ENCODE measurements around the gene SPRED1. TPM values are rescaled to one million over a fixed set of nuclear protein-coding genes. Genes with fewer than 3 reads are reported as not detected.

SPRED1 gene
- total RNA-seq, 1 donor from 2014 or later, result 8.7 TPM

DNA sequence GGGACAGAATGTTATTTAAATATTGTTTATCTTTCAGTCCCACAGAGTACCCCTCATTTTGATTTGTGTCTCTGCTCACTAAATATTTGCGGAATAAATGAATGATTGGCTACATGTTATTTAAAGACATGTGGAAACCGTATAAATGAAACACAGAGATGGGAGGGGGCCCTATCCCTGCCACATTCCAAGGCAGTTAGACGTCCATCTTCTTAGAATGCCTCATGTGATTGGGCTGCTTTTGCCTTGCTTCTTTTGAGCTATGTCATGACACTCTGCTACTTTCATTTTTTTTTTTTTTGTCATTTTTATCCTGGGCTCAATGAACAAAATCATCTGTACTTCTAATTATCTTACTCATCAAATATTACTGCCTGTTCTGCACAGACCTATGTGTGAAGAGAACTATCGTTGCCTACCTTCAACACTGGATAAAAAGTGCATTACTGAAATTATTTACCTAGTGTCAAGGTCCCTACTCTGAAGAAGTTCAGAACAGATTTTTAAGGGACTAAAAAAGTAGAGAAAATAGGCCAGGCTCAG lies 117.4 kb downstream of the SPRED1 start:
- no peak for DNase-seq
- Histone ChIP-seq H3K4me3 (no peak overlapping the region), H3K9me3 (replicated peaks) (no peaks in the 10 kb centered on the region), H3K27ac (replicated peaks) (no peak overlapping the region), H3K36me3 (no peaks in the 10 kb centered on the region), H3K4me1 (peaks cover 15% of the 10 kb centered on the region), H3K27me3 (ENCODE audit: low read depth) (no peaks in the 10 kb centered on the region)
- intact Hi-C loops (cut with micrococcal nuclease), result no loop called here
- TF ChIP-seq, protein P1, sequence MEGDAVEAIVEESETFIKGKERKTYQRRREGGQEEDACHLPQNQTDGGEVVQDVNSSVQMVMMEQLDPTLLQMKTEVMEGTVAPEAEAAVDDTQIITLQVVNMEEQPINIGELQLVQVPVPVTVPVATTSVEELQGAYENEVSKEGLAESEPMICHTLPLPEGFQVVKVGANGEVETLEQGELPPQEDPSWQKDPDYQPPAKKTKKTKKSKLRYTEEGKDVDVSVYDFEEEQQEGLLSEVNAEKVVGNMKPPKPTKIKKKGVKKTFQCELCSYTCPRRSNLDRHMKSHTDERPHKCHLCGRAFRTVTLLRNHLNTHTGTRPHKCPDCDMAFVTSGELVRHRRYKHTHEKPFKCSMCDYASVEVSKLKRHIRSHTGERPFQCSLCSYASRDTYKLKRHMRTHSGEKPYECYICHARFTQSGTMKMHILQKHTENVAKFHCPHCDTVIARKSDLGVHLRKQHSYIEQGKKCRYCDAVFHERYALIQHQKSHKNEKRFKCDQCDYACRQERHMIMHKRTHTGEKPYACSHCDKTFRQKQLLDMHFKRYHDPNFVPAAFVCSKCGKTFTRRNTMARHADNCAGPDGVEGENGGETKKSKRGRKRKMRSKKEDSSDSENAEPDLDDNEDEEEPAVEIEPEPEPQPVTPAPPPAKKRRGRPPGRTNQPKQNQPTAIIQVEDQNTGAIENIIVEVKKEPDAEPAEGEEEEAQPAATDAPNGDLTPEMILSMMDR (IDR thresholded peaks at IDR 0.05; ENCODE audit: borderline replicate concordance), result no peak

DNA sequence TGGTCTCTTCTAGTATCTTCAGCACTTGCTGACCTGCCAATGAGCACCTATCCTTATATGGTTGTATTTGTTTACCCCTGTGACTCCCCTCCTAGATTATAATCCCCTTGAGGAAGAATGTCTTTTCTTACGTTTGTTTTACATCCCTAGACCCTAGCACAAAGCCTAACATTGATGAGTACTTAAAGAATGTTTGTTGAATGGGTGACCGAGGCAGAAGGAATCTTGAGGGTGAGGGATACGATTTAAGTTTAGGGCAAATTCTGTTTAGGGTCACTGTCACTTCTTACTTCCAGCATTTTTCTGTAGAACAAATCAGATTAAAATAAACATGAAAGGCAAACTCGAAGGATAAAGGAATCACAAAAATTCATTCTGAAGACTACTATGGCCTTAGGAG lies 120.4 kb downstream of the SPRED1 start:
- Histone ChIP-seq H3K9me3 (replicated peaks) (no peaks in the 10 kb centered on the region), H3K27me3 (ENCODE audit: low read depth) (no peaks in the 10 kb centered on the region), H3K36me3 (no peaks in the 10 kb centered on the region), H3K27ac (replicated peaks) (no peak overlapping the region), H3K4me3 (no peak overlapping the region), H3K4me1 (peaks cover 45% of the 10 kb centered on the region)
- intact Hi-C loops (cut with micrococcal nuclease), result no loop called here
- TF ChIP-seq, protein P1 (IDR thresholded peaks at IDR 0.05; ENCODE audit: borderline replicate concordance), result no peak
- no peak for DNase-seq

DNA sequence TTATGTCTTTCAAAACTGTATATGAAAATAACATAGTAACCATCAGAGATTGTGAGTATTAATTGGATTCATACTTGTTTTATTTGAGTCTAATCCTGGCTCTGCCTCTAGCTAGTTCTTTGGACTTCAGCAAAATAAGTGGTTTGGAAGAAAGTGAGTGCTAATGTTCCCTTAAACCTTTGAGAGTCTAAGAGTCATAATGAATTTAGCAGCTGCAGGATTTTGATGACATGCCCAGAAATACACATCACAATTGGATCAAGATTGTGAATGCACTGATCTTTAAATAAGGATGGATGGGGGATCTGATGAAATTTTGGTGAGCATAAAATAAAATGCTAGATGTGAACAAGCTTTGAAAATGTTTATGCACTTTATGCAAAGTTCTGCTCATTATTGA lies 121.4 kb downstream of the SPRED1 start:
- no peaks in the 10 kb centered on the region for H3K27me3 ChIP-seq (ENCODE audit: low read depth)
- H3K27ac ChIP-seq (replicated peaks), result peak overlapping the region; percentile 74
- H3K4me1 ChIP-seq, result peaks cover 54% of the 10 kb centered on the region
- intact Hi-C loops (cut with micrococcal nuclease), result no loop called here
- no peak overlapping the region for H3K4me3 ChIP-seq
- no peaks in the 10 kb centered on the region for H3K9me3 ChIP-seq (replicated peaks)
- TF ChIP-seq, protein P1 (IDR thresholded peaks at IDR 0.05; ENCODE audit: borderline replicate concordance), result no peak
- no peaks in the 10 kb centered on the region for H3K36me3 ChIP-seq
- DNase-seq, result no peak

DNA sequence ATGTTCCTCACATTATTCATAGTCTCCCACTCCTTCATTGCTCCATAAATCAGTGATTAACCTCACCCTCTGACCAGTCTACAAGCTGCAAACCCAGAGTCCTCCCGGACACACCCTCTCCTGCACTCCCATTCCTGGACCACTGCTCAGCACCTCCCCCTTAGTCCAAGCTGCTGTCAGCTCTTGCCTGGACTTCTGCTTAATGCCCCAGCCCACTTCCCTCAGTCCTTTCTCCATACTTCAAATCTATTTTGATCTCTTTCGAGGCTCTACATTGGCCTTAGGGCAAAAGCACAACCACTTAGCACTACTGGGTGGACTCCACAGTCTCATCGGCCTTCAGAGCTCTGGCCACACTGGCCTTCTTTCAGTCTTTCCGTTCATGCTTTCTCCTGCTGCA lies 121.9 kb downstream of the SPRED1 start:
- peak; percentile 16 for DNase-seq
- Histone ChIP-seq H3K27me3 (ENCODE audit: low read depth) (no peaks in the 10 kb centered on the region), H3K36me3 (no peaks in the 10 kb centered on the region), H3K27ac (replicated peaks) (peak overlapping the region; percentile 74), H3K9me3 (replicated peaks) (no peaks in the 10 kb centered on the region), H3K4me3 (no peak overlapping the region), H3K4me1 (peaks cover 54% of the 10 kb centered on the region)
- TF ChIP-seq, protein P1 (IDR thresholded peaks at IDR 0.05; ENCODE audit: borderline replicate concordance), result no peak
- intact Hi-C loops (cut with micrococcal nuclease), result no loop called here

DNA sequence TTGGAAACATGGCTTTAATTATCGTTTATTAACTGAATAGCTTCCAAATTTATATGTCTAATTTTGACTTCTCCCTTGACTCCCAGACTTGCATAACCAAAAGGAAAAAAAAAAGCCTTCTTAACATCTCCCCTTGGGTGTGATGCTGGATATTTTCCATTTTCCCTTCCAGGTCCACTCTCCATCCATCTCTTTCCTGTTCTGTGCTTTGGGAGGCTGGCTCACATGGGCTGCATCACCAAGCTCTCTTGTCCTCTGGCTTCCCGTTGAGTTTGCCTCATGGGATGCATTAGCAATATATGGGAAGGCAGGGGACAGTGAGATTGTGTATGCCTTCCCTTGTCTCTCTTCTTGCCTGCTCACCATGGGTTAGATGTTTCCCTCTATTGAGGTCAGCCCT lies 123.4 kb downstream of the SPRED1 start:
- Histone ChIP-seq H3K36me3 (no peaks in the 10 kb centered on the region), H3K4me1 (peaks cover 54% of the 10 kb centered on the region), H3K9me3 (replicated peaks) (no peaks in the 10 kb centered on the region), H3K4me3 (no peak overlapping the region), H3K27ac (replicated peaks) (peak overlapping the region; percentile 74), H3K27me3 (ENCODE audit: low read depth) (no peaks in the 10 kb centered on the region)
- TF ChIP-seq, protein P1 (IDR thresholded peaks at IDR 0.05; ENCODE audit: borderline replicate concordance), result no peak
- intact Hi-C loops (cut with micrococcal nuclease), result no loop called here
- no peak for DNase-seq
